ENCODE data around the gene SOCS7. TPM values are rescaled to one million over a fixed set of nuclear protein-coding genes. Genes with fewer than 3 reads are reported as not detected.

SOCS7 gene
- total RNA-seq, 1 donor from 2014 or later: 36.1 TPM

- DNase-seq (ENCODE audit: low read depth): no peak
These were observed 66.5 kb downstream of the SOCS7 start for GRCh38 chr17:38418062-38418692.

DNA sequence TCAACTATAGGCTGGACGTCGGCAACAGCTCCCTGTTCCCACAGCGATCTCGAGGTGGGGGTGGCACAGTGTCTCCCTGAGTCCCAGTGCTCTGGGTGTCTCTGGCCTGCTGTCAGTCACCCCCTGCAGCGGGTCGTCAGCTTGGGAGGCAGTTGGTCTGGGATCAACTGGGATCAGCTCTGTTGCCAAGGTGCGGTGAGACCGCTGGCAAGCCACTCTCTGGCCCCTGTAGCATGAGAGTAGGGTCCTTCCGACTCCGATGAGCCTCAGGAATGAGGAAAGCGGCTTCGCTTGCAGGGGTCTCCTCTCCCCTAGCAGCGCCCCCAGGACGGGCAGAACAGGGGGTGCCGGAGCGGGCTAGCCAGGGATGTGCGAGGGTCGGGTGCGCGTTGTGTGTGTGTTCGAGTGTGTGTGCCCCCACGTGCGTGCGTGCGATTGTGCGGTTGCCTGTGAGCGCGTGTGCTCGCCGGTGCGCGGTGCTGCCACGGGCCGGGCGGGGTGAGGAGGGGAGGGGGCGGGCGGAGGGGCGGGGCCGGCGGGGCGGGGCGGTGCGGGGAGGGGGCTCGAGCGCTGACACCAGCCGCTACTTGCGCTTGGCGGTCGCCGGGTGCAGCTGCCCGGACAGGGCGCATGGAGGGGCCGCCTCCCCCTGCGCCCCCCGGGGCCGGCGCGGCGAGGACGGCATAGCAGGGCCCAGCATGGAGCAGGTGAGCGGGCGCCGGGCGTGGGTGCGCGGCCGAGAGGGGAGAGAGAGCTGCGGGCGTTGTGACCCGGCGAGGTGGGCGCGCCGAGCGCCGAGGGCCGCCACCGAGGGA is 67.3 kb downstream of the SOCS7 start:
- no peak for DNase-seq (ENCODE audit: low read depth)

- DNase-seq (ENCODE audit: low read depth): no peak
These were observed 67.9 kb downstream of the SOCS7 start for GRCh38 chr17:38419508-38419981.

- DNase-seq (ENCODE audit: low read depth): peak; percentile 61
These were observed 68.9 kb downstream of the SOCS7 start for GRCh38 chr17:38420518-38420917.

DNA sequence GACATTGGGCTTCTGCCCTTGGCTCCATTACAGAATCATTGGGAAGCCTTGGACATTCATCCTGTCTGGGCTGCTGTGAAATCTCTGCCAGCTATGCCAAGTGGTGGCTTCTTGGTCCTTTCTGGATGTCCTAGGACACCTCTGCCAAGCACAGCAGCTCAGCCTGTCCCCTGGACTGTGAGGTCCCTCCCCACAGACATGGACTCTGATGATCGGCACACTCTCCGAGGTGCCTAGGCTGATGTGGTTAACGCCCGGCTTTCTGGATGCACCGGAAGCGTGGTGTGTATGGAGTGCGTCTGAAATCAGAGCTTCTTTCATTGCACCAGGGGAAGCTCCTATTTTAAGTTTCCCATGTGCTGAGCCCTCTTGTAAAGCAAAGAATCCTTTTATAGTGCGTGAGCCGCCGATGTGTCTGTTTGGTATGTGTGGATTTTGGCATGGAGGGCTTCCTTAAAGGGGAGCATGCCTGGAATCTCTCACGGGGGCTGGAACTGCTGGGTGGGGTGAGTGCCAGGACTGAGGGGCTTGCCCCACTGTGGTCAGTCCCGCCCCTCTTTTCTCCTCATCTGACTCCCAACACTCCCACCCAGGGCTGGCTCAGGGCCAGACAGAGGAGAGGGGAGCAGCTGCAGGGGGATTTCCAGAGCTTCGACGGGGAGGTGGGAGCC is 69.7 kb downstream of the SOCS7 start:
- peak; percentile 80 for DNase-seq (ENCODE audit: low read depth)

DNA sequence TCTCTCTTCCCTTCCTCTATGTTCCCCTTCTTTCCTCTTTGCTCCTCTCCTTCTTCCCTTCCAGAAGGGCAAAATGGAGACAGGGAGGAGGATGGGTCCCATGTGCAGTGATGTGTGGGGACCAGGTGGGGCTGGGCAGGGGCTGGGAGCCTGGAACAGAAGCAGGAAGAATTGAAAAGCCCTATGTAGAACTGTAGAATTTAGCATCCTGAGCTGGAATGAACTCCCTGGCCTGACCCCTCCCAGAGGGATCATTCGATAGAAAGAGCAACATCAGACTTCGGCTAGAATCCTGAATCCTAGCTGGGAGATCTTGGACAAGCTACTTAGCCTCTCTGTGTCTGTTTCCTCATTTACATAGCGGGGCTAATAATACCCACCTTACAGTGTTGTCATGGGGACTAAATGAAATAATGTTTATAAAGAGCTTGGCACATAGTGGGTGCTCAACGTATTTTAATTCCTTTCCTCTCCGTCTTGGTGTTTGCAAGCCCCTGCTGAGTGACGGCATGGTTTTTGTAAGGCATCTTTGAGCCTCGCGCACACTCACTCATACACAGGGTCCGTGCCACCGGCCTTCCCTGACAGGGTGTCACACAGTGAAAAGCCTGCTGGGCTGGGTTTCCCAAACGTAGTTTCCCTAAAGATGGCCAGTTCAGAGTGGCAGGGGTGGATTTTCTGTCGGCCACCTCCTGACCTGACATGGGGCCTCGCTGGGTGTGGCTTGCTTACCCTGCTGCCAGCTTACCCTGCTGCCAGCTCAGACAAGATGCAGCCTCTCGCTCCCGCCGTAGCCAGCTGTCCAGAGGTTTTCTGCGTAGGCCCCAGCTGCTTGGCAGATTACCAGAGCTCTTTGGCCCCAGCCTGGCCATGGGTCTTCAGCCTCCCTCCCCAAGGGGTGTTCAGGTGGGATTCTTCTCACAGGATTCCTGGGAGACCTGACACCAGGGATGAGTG is 70.5 kb downstream of the SOCS7 start:
- peak; percentile 46 for DNase-seq (ENCODE audit: low read depth)

- DNase-seq (ENCODE audit: low read depth): no peak
These were observed 72.8 kb downstream of the SOCS7 start for GRCh38 chr17:38424297-38424972.

DNA sequence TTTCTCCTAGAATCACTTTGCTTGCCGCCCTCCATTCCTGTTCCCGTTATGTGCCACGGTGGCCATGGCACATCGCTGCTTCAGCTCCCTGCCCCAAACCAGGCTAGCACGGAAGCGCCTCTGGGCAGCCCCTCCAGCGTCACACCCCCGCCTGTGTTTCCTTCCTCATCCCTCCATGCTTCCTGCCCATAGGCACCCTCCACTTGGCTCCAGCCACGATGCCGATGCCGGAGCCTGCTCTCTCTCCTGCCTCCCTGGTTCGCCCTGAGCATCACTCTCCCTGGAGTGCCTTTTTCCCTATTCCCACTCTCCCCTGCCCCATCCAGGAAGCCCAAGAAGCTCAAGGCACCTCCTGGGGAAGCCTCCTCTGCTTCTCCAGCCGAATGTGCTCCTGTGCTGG is 73.4 kb downstream of the SOCS7 start:
- no peak for DNase-seq (ENCODE audit: low read depth)

DNA sequence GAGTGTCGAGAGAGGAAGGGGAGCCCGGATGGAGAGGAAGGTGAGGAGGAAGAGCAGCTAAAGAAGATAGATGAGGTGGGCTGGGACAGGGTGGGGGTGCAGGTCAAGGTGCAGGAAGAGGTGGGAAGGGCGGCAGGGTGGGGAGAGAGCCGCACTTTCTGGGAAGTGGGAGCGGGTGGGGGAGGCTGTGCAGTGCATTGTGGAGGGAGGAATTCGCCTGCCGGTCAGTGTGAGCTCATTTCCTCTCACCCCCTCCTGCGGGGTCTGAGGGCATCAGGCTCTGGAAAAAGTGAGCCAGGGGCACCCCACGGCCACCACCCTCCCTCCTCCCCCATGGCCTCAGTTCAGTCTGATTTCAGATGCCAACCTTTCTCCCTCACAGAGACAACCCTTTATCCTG is 74.1 kb downstream of the SOCS7 start:
- no peak for DNase-seq (ENCODE audit: low read depth)

DNA sequence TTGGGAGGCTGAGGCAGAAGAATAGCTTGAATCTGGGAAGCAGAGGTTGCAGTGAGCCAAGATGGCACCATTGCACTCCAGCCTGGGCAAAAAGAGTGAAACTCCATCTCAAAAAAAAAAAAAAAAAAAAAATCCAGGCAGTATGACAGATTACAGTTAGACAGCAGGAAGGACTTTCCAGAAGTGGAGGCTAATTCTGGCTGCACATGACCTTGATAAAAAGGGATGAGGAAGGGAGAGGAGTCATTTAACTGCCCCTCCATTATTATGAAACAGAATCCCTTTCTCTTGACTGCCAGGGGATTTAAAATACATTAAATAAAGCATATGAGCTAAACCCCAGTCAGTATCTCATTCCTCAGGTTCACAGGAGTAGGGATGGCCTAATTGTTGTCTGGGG is 74.8 kb downstream of the SOCS7 start:
- no peak for DNase-seq (ENCODE audit: low read depth)

GRCh38 chr17:38427160-38427949 is 75.7 kb downstream of the SOCS7 start:
- DNase-seq (ENCODE audit: low read depth): no peak

DNA sequence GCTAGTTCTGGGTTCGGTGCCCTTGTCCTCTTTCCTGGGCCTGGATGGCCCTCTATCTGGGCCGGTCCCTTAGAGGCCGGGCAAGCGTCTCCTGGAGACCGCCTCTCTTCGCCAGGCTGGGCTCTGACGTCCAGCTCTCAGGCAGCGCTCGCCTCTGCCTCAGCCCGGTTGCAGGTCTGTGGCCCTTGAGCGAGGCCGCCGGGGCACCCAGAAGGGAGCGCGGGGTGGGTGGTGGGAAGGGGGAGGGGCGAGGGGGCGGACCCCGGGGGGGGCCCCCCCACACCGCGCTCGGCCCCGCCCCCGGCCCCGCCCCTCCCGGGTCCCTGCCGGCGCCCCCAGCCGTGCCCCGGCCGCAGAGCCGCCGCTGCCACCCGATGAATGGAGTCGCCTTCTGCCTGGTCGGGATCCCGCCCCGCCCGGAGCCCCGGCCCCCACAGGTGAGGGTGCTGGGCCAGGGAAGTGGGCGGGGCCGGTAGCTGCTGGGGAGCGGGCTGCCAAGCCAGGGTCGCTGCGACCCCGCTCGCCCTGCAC is 76.5 kb downstream of the SOCS7 start, which contains the start of gene ARHGAP23:
ARHGAP23 (plus strand) TSS at position 353 of the 531 bp plus-strand sequence; CDS start at position 375, 22 bp downstream.
- DNase-seq (ENCODE audit: low read depth): peak; percentile 78

DNA sequence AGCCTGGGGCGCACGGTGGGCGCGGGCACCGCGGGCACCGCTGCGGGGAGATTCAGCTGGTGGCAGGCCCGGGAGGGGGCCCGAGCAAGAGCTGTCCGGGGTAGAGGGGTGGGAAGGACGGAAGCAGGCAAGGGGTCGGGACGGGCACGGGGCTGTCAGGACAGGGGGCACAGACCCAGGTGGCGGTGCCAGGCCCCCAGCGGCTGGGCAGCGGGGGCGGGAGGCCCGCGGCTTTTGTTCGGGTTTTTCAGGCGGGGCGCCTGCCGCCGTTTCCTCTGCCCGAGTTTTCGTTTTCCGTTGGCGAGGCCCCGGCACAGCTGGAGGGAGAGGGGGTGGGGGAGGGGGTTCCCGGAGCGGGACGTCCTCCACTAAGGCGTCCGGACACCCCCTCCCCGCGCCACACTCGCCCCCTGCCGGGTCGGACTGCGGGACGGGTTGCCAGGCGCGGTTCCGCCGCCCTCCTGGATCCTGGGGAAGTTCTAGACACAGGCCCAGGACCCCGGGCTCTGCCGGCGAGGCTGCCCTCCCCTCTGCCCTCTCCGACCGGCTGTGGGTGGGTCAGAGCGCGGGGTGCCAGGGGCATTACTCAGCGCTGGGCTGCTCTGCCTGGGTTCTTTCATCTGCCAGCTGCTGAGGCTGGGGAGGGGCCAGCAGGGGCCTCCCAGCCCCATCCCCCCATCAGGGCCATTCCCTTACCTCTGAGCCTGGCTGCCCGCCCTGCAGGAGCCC is 77.2 kb downstream of the SOCS7 start:
- DNase-seq (ENCODE audit: low read depth): peak; percentile 89

DNA sequence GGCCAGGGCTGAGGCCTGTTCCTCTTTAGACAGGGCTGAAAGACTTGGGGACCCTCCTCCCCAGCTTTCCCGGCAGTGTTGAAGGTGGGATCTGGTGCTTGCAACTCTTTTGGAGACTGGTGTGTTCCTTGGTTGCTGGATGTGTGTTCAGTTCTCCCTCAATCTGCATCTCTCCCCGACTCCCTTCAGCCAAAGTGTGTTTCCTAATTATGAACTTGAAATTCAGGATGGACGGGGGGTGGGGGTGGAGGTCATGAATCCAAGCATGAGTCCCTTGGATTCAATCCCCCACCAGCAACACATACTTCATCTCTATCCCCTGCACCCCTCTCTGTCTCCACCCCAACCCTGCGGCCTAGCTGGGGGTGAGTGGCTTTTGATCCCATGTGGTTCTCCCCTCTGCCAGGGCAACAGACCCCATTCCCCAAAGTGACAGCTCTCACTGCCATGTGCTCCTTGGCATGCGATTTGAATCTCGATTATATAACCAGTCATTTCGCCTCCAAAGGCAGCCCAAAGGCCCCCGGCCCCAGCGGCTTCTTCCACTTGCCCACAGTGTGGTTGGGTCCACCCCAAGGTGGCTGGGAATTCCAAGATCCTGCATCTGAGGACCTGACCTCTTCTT is 77.9 kb downstream of the SOCS7 start:
- DNase-seq (ENCODE audit: low read depth): no peak

DNA sequence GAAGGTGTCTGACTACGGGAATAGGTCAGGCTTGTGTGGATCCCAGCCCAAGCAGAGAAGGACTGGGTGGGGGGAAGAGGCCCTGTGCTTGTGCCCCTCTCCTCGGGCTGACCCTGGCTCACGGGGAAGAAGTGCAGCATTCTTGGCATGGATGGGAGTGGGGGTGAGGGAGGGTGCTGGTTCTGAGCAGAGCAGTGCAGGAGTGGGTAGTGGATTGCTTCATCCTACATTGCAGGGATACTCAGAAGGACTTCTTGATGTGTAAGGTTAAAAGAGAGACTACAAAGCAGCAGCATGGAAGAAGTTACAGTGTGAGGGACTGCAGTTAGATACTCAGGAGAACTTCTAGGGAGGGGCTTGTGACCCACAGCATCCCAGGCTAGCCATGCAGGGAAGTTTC is 78.7 kb downstream of the SOCS7 start:
- DNase-seq (ENCODE audit: low read depth): no peak

DNA sequence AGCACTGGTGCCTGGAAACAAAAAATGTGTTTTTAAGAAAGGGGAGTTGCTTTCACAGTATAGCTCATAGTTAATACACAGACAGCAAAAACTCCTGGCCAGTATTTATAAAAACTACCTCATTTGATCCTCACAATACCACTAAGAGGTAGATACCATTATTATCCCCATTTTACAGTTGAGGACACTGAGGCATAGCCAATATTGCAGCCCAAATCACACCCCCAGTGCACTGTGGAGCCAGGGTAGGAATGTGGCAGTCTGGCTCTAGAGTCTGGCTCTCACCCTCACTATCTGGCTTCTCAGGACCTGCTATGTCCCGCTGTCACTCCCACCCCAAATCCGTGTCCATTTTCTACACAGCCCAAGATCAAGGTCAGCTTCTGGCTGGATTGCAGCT is 79.2 kb downstream of the SOCS7 start:
- DNase-seq (ENCODE audit: low read depth): no peak

DNA sequence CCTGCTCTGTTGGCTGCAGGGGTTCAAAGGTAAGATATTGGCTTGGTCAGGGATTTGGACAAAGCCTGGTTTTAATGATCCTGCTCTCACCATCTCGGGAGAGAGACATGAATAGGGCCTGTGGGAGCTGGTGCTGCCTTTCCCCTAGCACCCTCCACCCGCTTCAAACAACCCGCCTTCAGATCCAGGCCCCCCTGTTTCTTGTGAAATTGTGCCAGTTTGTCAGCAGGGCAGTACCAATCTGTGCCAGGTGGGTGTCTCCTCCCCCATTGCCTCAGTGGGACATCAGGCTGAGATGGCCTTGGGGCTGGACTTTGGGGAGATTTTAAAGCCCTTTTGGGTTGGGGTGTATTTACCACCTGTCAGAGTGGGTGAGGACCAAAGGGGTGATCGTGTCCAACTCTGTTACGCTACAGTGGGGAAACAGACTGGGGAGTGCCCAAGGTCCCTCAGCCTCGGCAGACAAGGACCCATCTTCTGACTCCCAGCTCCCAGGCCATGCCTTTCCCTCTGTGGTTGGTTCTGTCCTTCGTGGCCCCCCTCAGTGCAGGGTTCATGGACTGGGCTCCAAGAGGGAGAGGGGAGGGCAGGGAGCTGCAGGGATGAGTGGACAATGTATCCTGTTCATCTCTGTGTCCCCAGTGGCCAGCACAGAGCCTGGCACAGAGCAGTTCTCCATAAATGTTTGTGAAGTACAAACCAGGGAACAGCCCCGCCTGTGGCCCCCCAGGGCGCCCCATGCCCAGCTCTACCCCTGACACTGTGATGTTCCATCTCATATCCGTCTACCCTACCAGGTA is 79.9 kb downstream of the SOCS7 start:
- DNase-seq (ENCODE audit: low read depth): no peak
